Endothelial cell of umbilical vein (primary cell): ENCODE measurements around the gene WIPF3. TPM values are rescaled to one million over a fixed set of nuclear protein-coding genes. Genes with fewer than 3 reads are reported as not detected.

ENCODE experiments used
- BruUV-seq: library from RNA; stranded (reverse); fragments of 400-500 nt; replicated peaks from 2 replicates; lab custom pipeline; 2021; lab: Mats Ljungman, UMichigan
- CTCF ChIA-PET: fragments of 300-600, 350-600 bp; sonication (Branson Sonifier 250); formaldehyde crosslinking; loops from one replicate; lab custom pipeline; 2021; ENCODE audit warnings: antibody characterized with exemption, inconsistent platforms; lab: Charles Lee
- POLR2A ChIA-PET: fragments of 300-600, 350-600 bp; sonication (Branson Sonifier 250); formaldehyde crosslinking; loops from one replicate; lab custom pipeline; 2021; ENCODE audit warnings: antibody characterized with exemption, inconsistent platforms; lab: Charles Lee
- DNase-seq: peaks from one replicate; pipeline ENCODE4 v3.0.0-alpha.2; 2011; ENCODE audit warnings: low read depth, low spot score
- FAIRE-seq: peaks from 2 replicates; lab custom pipeline; 2011; peaks lifted over from hg19 to GRCh38; lab: Jason Lieb, UNC
- H2AFZ ChIP-seq: 2 replicates; pipeline ENCODE4 v1.6.0; 2012; ENCODE audit warnings: low read depth, low read length, control low read depth, inconsistent platforms
- H3K27ac ChIP-seq: 2 replicates; pipeline ENCODE4 v1.5.1; 2011; ENCODE audit warnings: low read depth, mild to moderate bottlenecking, control low read depth, low read length, moderate library complexity; ENCODE audit not compliant: insufficient read depth
- H3K27me3 ChIP-seq, 2 experiments: 2 replicates each; pipeline versions ENCODE4 v1.6.0 to v1.6.1; 2011; ENCODE audit warnings: low read length in 2 of 2, mixed read lengths in 1 of 2; ENCODE audit not compliant: control insufficient read depth in 2 of 2, insufficient read depth in 2 of 2
- H3K36me3 ChIP-seq, 2 experiments: 2 replicates in 1 of 2; 3 replicates in 1 of 2; pipeline ENCODE4 v1.5.1; 2011; ENCODE audit warnings: low read length in 2 of 2, mild to moderate bottlenecking in 1 of 2, moderate library complexity in 1 of 2; ENCODE audit not compliant: control insufficient read depth in 2 of 2, insufficient read depth in 2 of 2; ENCODE audit errors: extremely low read depth in 1 of 2
- H3K4me1 ChIP-seq: 3 replicates; pipeline ENCODE4 v1.5.1; 2011; ENCODE audit warnings: mild to moderate bottlenecking, low read length; ENCODE audit not compliant: control insufficient read depth, insufficient read depth; ENCODE audit errors: extremely low read depth
- H3K4me2 ChIP-seq: 2 replicates; pipeline ENCODE4 v1.6.1; 2011; ENCODE audit warnings: low read length, control low read depth, mixed read lengths; ENCODE audit not compliant: insufficient read depth
- H3K4me3 ChIP-seq, 3 experiments: fragments of 200-600 bp in 1 of 3; sonication (generic), shearing (Covaris generic) in 1 of 3; replicated peaks in 1 of 3; 2 replicates each; pipeline ENCODE4 v1.5.1; 2011 to 2016; ENCODE audit warnings: control low read depth in 3 of 3, low read length in 3 of 3, mild to moderate bottlenecking in 2 of 3, inconsistent platforms in 1 of 3, low read depth in 1 of 3, moderate library complexity in 1 of 3; ENCODE audit not compliant: insufficient read depth in 1 of 3
- H3K79me2 ChIP-seq: 2 replicates; pipeline ENCODE4 v1.6.0; 2012; ENCODE audit warnings: low read length, inconsistent platforms; ENCODE audit not compliant: control insufficient read depth, insufficient read depth
- H3K9ac ChIP-seq: replicated peaks from 2 replicates; pipeline ENCODE3; 2011; ENCODE audit warnings: low read length, control low read depth; ENCODE audit not compliant: insufficient read depth; ENCODE audit errors: extremely low read depth
- H3K9me1 ChIP-seq: replicated peaks from 3 replicates; pipeline ENCODE4 v1.6.0; 2011; ENCODE audit warnings: mild to moderate bottlenecking, low read length; ENCODE audit not compliant: control insufficient read depth, insufficient read depth; ENCODE audit errors: extremely low read depth
- H3K9me3 ChIP-seq: replicated peaks from 2 replicates; pipeline ENCODE4 v1.5.1; 2012; ENCODE audit warnings: low read length, inconsistent platforms; ENCODE audit not compliant: control insufficient read depth, insufficient read depth
- H4K20me1 ChIP-seq: replicated peaks from 2 replicates; pipeline ENCODE3; 2011; ENCODE audit warnings: mild to moderate bottlenecking, low read length; ENCODE audit not compliant: control insufficient read depth, insufficient read depth; ENCODE audit errors: extremely low read depth
- EZH2 ChIP-seq: IDR thresholded peaks from 2 replicates; pipeline ENCODE4 v1.6.1; 2012; ENCODE audit warnings: borderline replicate concordance, low read depth, mild to moderate bottlenecking, moderate library complexity, low read length, inconsistent platforms; ENCODE audit not compliant: severe bottlenecking
- FOS ChIP-seq: IDR thresholded peaks from 2 replicates; pipeline ENCODE4 v1.6.1; 2011; ENCODE audit warnings: mild to moderate bottlenecking, low read length, moderate library complexity, borderline replicate concordance; ENCODE audit not compliant: insufficient read depth
- GATA2 ChIP-seq: IDR thresholded peaks from 2 replicates; pipeline ENCODE4 v1.7.0; 2011; ENCODE audit warnings: low read depth, mild to moderate bottlenecking, moderate library complexity, mixed read lengths, low read length; ENCODE audit not compliant: insufficient read length, insufficient read depth
- JUN ChIP-seq: IDR thresholded peaks from 2 replicates; pipeline ENCODE4 v1.6.1; 2011; ENCODE audit warnings: borderline replicate concordance, low read depth; ENCODE audit not compliant: insufficient read length, insufficient read depth
- MYC ChIP-seq: IDR thresholded peaks from one replicate; pipeline ENCODE4 v1.6.1; 2011; ENCODE audit warnings: mild to moderate bottlenecking, low read depth, low read length
- POLR2A ChIP-seq: IDR thresholded peaks from 2 replicates; pipeline ENCODE4 v1.6.1; 2012; ENCODE audit warnings: low read depth, mild to moderate bottlenecking, control low read depth, low read length
- POLR2AphosphoS5 ChIP-seq: IDR thresholded peaks from 2 replicates; pipeline ENCODE4 v1.6.1; 2012; ENCODE audit warnings: low read depth, mild to moderate bottlenecking, control low read depth, low read length, moderate library complexity; ENCODE audit not compliant: insufficient read depth
- dilution Hi-C: fragments of 300-500 bp; cut with MboI; formaldehyde crosslinking; loops from one replicate; pipeline ENCODE4 v1.15.0; 2019; ENCODE audit warnings: low sequenced_read_pairs; ENCODE audit not compliant: extremely low pct_ligation_motif_present
- intact Hi-C: fragments of 100-400 bp; cut with micrococcal nuclease; formaldehyde crosslinking; loops from one replicate; pipeline ENCODE4 v1.10.0; 2022
- polyA plus RNA-seq, 4 experiments: library from polyadenylated mRNA; depleted of rRNA in 3 of 4; stranded (reverse) in 3 of 4; unstranded in 1 of 4; fragments of >200 nt; gene quantifications; 2 replicates each; pipeline versions ENCODE4 v1.2.1 to v1.2.3, GENCODE V29; 2011 to 2012; ENCODE audit warnings: missing spikeins in 1 of 4
- total RNA-seq: library from RNA; stranded (reverse); gene quantifications from 2 replicates; pipeline ENCODE4 v1.2.3, GENCODE V29; 2021
- TF ChIP-seq, protein P1 (sequence below): IDR thresholded peaks from 2 replicates; pipeline ENCODE4 v1.6.1; 2011; ENCODE audit not compliant: insufficient read depth, insufficient read length
- TF ChIP-seq, protein P2 (sequence below), 2 donors: IDR thresholded peaks; 1 replicate in 1 of 2; 2 replicates in 1 of 2; pipeline ENCODE4 v1.5.1; 2011; ENCODE audit warnings: low read length in 2 of 2, mild to moderate bottlenecking in 2 of 2, moderate library complexity in 2 of 2, control low read depth in 1 of 2, inconsistent platforms in 1 of 2, low read depth in 1 of 2; ENCODE audit not compliant: insufficient read depth in 1 of 2; ENCODE audit errors: extremely low read depth in 1 of 2

The WIPF3 gene
- total and polyA plus RNA-seq, 2 donors (not counting 3 experiments of a cell fraction or from before 2014, with no cell fraction given): 0.01 to 0.35 TPM

DNA sequence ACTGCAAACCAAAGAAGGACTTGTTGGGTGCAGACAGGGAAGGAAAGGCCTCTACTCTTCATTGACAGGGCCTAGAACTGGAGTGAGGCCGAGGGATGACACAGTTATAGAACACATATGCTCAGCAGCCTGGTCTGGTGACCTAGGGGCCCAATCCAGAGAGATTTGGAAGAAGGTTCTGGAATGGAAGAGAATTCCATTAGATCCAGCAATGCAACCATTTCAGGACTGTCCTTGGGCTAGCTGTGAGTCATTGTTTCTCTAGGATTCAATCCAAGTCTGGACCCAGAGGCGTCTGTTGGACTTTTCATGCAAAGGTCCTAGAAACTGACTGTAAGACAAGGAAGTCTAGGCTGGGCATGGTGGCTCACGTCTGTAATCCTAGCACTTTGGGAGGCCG, 59.2 kb downstream of the WIPF3 start:
- H3K9ac ChIP-seq: no peak overlapping the region
- ChIA-PET POLR2A (no interaction called here), CTCF (interaction anchor here (1.2 to 3.2 kb wide), 3 partner anchors 11 to 117 kb away, joined by 3 to 15 read pairs (median 4); no protein-coding TSS in a partner anchor)
- peaks cover 18% of the 10 kb centered on the region for H3K4me1 ChIP-seq
- dilution Hi-C loops (no loop called here), intact Hi-C loops (no loop called here)
- DNase-seq (peak; percentile 79), FAIRE-seq (peak; percentile 89)
- no peaks in the 10 kb centered on the region for H3K9me1 ChIP-seq
- peaks cover 0 to 3% of the 10 kb centered on the region in 2 experiments for H3K27me3 ChIP-seq
- H3K4me2 ChIP-seq: no peak overlapping the region
- no peaks in the 10 kb centered on the region for H3K36me3 ChIP-seq
- TF ChIP-seq POLR2A (no peak), FOS (peak; percentile 67), JUN (no peak), POLR2AphosphoS5 (peak; percentile 30)
- no peak overlapping the region for H2AFZ ChIP-seq
- H3K9me3 ChIP-seq: no peaks in the 10 kb centered on the region
- no peaks in the 10 kb centered on the region for H3K79me2 ChIP-seq
- no peak overlapping the region for H3K27ac ChIP-seq
- no peak overlapping the region for H3K4me3 ChIP-seq
- no peaks in the 10 kb centered on the region for H4K20me1 ChIP-seq
- no TSS peak for BruUV-seq

DNA sequence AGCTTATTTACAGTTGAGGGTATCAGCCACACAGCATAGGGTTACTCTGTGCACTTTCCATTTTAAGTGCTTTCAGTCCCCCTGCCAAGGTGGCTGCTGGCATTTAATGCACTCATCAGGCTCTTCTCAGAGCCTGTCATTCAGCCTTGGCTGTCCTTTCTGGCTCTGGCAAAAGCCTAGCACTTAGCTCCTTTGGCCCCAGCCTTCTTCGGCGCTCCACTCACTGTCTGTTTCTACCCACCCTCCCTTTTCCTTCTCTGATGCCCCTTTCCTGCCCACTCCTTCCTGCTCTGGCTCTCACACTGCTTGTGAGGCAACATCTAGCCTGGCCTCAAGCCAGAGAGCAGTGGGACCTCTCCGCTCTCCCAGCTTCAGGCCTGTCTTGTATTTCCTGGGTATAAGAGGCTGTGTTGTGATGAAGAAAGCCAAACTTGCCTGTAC, 60.2 kb downstream of the WIPF3 start:
- POLR2A ChIA-PET: no interaction called here
- CTCF ChIA-PET: interaction anchor here (1.0 to 3.2 kb wide), 4 partner anchors 10 to 231 kb away, joined by 3 to 15 read pairs (median 4); no protein-coding TSS in a partner anchor

More for the DNA sequence above, 60.2 kb downstream of the WIPF3 start:
- Histone ChIP-seq H4K20me1 (no peaks in the 10 kb centered on the region), H3K79me2 (no peaks in the 10 kb centered on the region), H3K4me3 (no peak overlapping the region), H2AFZ (peak overlapping the region; percentile 64), H3K4me1 (peaks cover 18% of the 10 kb centered on the region), H3K9me1 (no peaks in the 10 kb centered on the region), H3K27me3 (peaks cover 2 to 3% of the 10 kb centered on the region in 2 experiments), H3K27ac (no peak overlapping the region), H3K4me2 (peak overlapping the region; percentile 47), H3K9me3 (no peaks in the 10 kb centered on the region), H3K9ac (no peak overlapping the region), H3K36me3 (no peaks in the 10 kb centered on the region)
- peak; percentile 69 for DNase-seq
- intact Hi-C loops (no loop called here), dilution Hi-C loops (no loop called here)
- TF ChIP-seq FOS: no peak
- no peak for TF ChIP-seq POLR2A
- TF ChIP-seq JUN: no peak
- TF ChIP-seq, protein P1, sequence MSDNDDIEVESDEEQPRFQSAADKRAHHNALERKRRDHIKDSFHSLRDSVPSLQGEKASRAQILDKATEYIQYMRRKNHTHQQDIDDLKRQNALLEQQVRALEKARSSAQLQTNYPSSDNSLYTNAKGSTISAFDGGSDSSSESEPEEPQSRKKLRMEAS: no peak
- no peak for TF ChIP-seq POLR2AphosphoS5
- no peak for TF ChIP-seq EZH2
- no peak for TF ChIP-seq MYC
- TF ChIP-seq, protein P2, sequence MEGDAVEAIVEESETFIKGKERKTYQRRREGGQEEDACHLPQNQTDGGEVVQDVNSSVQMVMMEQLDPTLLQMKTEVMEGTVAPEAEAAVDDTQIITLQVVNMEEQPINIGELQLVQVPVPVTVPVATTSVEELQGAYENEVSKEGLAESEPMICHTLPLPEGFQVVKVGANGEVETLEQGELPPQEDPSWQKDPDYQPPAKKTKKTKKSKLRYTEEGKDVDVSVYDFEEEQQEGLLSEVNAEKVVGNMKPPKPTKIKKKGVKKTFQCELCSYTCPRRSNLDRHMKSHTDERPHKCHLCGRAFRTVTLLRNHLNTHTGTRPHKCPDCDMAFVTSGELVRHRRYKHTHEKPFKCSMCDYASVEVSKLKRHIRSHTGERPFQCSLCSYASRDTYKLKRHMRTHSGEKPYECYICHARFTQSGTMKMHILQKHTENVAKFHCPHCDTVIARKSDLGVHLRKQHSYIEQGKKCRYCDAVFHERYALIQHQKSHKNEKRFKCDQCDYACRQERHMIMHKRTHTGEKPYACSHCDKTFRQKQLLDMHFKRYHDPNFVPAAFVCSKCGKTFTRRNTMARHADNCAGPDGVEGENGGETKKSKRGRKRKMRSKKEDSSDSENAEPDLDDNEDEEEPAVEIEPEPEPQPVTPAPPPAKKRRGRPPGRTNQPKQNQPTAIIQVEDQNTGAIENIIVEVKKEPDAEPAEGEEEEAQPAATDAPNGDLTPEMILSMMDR (IDR thresholded peaks at IDR 0.05; ENCODE audit: extremely low read depth in 1 of 2, insufficient read depth in 1 of 2, low read depth in 1 of 2, low read length in 2 of 2): no peak
- TF ChIP-seq GATA2: no peak
- BruUV-seq: no TSS peak
- FAIRE-seq: no peak
